Ammon's horn (tissue), 1 donor: ENCODE results near the gene SIRT2.
"Not testable (repeated sequence)": the region's sequence is repeated elsewhere in the genome, so short reads cannot be mapped to it uniquely, and the experiment has no call there.

Experiments used
- DNase-seq: peaks from one replicate; pipeline ENCODE4 v3.0.0-alpha.2; 2016; ENCODE audit warnings: low spot score

Gene SIRT2

GRCh38 chr19:38869160-38869835, 30.1 kb downstream of the SIRT2 start:
- no peak for DNase-seq

DNA sequence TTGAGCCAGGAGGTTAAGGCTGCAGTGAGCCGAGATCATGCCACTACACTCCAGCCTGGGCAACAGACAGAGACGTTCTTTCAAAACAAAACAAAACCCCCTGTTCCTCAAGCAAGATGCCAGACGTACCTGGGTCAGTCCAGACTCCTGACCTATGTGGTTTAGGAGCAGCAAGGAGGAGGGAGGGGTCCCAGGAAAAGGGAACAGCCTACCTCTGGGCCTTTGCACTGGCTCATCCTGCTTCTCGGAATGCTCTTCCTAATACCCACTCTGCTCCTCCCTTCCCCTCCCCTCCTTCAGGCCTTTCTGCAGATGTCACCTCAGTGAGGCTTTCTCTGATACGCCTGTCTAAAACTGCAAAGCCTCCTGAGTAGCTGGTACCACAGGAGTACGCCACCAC, 30.9 kb downstream of the SIRT2 start:
- no peak for DNase-seq

- no peak for DNase-seq
Measured at GRCh38 chr19:38867171-38867780, 32.1 kb downstream of the SIRT2 start.

DNA sequence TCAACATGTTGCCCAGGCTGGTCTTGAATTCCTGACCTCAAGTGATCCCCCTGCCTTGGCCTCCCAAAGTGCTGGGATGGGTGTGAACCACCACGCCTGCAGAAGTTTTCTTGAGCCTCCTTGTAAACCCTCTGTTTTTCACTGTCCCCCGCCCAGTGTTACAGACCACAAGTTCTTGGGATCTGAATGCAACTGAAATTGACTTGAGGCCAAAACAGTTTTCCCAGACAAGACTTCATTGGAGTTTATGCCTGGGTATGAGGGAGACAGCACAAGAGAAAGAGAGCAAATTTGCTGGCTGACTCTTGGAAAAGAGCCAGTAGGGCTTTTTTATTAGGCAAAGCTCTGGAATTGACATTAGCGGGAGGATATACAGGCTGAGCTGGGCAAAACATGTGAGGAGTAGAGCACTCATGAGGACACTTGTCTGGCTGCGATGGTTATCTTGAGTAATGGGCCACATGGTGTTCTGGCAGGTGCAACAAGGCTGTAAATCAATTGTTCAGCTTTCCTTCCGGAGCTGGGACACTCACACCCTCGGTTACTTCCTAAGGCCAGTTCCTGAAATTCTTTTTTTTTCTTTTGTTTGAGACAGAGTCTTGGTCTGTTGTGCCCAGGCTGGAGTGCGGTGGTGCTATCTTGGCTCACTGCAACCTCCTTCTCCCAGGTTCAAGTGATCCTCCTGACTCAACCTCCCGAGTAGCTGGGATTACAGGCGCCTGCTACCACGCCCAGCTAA, 36.9 kb downstream of the SIRT2 start:
- DNase-seq, result no peak

DNA sequence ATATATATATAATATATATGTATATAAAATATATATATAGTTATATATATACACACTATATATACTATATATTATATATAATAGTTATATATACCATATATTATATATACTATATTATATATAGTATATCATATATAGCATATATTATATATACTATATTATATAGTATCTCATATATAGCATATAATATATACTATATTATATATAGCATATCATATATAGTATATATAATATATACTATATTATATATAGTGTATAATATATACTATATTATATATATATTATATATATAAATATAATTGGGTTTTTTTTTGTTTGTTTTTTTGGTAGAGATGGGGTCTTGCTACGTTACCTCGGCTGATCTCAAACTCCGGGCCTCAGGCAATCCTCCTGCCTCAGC, 38.0 kb downstream of the SIRT2 start:
- no peak for DNase-seq

DNA sequence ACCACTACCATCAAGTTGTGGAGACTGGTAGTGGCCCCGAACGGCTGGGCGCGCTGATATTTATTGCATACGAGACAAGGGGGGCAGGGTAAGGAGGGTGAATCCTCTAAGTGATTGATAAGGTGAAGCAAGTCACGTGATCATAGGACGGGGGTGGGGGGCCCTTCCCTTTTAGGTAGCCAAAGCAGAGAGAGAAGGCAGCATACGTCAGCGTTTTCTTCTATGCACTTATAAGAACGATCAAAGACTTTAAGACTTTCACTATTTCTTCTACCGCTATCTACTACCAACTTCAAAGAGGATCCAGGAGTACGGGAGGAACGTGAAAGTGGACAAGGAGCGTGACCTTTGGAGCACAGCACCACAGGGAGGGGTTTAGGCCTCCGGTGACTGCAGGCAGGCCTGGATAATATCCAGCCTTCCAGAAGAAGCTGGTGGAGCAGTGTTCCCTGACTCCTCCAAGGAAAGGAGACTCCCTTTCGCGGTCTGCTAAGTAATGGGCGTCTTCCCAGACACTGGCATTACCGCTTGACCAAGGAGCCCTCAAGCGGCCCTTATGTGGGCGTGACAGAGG, 39.7 kb downstream of the SIRT2 start:
- DNase-seq, result not testable (repeated sequence)

GRCh38 chr19:38856813-38857212, 42.6 kb downstream of the SIRT2 start:
- DNase-seq, result no peak

GRCh38 chr19:38855751-38856150, 43.7 kb downstream of the SIRT2 start:
- not testable (repeated sequence) for DNase-seq

DNA sequence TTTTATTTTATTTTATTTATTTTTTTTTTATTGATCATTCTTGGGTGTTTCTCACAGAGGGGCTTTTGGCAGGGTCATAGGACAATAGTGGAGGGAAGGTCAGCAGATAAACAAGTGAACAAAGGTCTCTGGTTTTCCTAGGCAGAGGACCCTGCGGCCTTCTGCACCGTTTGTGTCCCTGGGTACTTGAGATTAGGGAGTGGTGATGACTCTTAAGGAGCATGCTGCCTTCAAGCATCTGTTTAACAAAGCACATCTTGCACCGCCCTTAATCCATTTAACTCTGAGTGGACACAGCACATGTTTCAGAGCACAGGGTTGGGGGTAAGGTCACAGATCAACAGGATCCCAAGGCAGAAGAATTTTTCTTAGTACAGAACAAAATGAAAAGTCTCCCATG, 44.5 kb downstream of the SIRT2 start:
- not testable (repeated sequence) for DNase-seq

DNA sequence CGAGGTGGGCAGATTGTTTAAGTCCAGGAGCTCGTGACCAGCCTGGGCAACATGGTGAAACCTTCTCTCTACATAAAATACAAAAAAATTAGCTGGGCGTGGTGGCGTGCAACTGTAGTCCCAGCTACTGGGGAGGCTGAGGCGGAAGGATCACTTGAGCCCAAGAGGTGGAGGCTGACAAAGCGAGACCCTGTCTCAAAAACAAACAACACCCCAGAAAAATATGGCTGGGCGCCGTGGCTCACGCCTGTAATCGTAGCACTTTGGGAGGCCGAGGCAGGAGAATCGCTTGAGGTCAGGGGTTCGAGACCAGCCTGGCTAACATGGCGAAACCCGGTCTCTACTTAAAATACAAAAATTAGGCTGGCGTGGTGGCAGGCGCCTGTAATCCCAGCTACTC, 46.2 kb downstream of the SIRT2 start:
- no peak for DNase-seq

GRCh38 chr19:38852231-38853044, 47.0 kb downstream of the SIRT2 start:
- peak; percentile 45 for DNase-seq

DNA sequence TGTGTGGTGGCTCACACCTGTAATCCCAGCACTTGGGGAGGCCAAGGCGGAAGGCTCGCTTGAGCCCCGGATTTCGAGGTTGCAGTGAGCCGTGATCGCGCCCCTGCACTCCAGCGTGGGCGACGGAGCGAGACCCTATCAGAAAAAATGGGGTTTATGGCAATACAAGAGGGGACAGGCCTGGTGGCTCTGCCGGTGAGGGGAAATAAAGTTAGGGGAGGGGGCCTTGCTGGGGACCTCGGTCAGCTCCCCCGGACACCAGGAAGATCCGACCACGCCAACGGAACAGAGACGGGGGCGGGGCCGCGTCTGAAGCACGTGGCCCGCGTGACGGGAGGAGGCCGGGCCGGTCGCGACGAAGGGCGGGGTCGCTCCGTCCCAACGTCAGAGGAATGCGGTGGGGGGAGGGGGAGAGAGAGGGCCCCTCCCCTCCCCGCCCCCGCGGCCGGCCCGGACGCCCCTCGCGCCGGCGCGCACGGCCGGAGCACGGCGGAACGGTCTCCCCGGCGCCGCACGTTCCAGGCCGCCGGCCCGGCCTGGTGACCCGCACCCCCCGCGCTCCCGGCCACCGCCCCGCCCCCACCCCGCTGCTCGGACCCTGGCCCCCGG, 47.7 kb downstream of the SIRT2 start:
- DNase-seq, result peak; percentile 97

GRCh38 chr19:38850976-38851621, 48.3 kb downstream of the SIRT2 start:
- DNase-seq, result peak; percentile 13

DNA sequence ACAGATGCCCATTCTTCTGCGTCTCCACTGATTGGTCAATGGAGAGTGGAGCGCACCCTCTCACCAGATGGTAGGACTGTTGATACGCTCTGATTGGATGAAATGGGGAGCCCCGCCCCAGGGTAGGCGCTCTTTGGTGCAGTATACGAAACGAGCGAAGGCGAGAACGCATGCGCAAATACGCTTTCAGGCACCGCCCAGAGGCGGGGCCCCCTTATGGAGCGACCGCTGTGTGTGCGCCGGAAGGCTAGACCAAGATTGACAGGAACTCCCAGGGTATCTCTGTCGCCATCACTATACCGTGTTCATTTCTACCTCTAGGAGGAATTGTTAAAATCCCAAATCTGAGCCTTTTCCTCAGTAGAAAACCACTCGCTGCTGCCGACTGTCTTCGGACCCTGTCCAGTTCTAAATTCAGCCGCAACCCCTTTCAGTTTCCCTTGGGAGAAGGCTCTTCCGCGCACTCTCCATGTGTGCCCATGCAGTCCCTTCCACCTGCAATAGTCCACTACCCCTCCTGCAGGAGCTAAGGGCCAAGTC, 48.9 kb downstream of the SIRT2 start:
- DNase-seq, result peak; percentile 100

DNA sequence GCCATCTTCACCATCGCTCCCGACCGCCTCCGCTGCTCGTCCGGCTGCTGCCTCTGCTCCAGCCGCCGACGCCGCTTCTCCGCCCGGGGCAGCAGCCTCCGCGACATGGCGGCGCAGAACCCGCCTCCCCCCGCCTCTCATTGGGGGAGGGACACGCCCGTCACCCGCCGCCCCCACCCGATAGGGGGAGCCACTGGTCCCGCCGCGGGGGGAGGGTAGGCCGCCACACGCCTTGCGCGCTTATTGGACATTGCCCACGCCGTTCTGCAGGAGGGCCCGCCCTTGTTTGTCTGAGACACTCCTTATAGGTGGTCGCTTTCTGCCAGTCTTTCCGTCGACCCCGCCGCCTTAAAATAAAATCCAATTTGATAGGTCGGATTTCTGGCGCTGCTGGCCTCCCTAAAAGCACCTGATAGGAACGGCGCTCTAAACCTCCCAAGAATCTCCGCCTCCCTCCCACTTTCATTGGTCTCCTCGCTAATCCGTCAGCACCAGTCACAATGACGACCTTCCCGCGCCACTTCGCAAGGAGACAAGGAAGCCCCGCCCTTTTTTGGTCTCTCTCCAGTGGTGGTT, 49.5 kb downstream of the SIRT2 start, which contains the start of gene HNRNPL:
Gene HNRNPL (minus strand): TSS at position 127 of the 576 bp plus-strand sequence. CDS start 20 bp downstream, at position 107.
- no peak for DNase-seq

DNA sequence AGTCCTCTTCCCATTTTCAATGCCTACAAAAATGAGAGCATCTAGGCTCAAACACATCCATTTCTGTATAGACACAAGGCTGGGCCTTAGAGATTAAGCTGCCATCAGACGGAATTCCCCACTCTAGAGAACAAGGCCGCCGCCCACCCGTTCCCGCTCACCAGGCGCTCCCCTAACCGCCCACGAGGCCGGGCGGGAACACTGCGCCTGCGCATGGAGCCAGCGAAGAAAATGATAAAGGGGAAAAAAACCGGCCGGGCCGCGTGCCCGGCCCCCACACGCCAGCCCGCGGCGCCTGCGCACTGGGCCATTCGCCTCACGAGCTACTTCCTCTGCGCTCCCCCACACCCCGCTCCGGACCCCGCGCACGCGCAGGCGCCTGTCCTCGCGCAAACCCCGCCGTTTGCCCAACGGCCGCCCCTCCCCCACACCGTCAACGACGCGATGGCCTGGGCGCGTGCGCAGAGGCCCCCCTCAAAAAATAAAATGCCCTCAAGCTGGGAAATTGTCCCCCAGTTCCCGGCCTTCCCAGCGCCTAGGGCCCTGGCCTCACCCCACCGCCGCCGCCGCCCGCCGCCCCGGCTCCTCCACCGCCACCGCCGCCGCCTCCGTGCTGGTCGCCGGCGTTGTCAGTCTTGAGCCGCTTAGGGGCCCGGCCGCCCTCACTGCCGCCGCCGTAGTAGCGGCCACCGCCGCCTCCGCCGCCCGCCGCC, 50.1 kb downstream of the SIRT2 start:
- DNase-seq, result peak; percentile 89

DNA sequence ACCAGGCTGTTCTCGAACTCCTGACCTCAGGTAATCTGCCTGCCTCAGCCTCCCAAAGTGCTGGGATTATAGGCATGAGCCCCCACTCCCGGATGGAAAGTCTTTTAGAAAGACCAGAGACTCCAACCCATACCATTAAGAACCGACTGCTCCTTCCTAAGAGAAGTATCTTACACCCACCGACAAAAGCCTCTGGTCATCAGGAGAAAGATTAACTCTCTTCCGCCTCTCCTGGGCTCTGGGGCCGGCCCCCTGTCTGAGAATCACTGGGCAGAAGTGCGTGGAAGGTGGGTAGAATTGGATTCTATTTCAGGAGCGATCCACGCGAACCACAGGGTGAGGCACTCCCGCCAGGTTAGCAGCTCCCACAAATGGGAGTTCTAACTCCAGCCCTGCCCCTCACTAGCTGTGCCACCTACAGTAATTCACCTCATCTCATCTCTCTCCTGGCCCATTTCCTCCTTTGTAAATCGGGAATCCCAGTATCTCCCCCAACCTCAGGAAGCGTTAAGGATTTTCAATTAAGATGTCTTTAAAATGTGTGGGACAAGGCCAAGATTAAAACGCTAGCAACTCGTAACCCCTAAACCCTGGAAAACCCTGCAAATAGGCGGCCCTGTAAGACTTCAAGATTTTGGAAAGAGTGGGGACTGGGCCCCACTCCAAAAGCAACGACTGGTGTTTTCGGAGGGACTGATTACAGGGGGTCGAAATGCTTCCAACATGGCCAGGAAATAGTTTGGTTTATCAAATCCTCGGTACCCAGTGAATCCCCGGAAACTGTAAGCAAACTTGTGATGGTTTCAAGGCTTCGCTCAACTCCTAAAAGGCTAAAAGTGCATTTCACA, 50.9 kb downstream of the SIRT2 start:
- DNase-seq, result no peak

GRCh38 chr19:38846097-38846496, 53.3 kb downstream of the SIRT2 start:
- no peak for DNase-seq
